ENCODE measurements around the gene SRBD1.

The SRBD1 gene

GRCh38 chr2:45595721-45596435, 15.2 kb downstream of the SRBD1 start:
- DNase-seq: no peak

GRCh38 chr2:45591073-45591472, 20.0 kb downstream of the SRBD1 start:
- no peak for DNase-seq

- DNase-seq: no peak
Measured at GRCh38 chr2:45588158-45588829, 22.8 kb downstream of the SRBD1 start.

DNA sequence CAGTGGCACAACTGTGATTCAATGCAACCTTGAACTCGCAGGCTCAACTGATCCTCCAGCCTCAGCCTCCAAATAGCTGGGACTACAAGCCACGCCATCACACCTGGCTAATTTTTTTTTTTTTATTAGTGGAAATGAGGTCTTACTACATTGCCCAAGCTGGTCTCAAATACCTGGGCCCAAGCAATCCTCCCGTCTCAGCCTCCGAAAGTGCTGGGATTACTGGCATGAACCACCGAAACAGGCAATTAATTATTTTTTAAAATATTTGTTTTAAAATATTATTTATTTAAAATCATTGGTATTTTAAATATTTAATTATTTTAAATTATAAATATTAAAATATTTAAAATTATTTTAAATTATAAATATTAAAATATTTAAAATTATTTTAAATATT, 24.5 kb downstream of the SRBD1 start:
- no peak for DNase-seq

DNA sequence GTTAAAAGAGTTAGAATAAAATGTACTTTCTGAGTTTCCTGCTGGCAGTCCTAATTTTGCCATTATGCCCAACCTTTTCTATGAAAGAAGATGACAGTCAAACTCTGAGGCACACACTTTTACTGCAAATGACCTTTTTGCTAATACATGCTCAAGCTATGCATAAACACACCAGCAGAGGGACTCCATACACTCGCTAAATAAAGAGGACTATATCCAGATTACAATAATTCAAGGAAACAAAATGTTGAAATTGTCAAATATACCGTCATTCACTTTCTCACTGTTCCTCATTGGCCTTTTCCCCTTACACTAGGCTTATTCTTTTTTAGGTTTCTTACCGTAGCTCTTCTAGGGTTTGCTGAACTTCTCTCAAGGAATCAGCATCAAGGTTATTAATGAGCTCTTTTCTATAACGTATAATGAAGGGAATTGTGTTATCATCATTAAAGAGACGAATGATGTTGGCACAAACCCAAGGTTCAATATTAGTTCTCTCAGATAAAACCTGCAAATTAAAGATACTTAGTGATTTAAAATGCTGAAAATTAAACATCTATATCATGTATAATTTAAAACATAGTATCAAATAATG, 25.7 kb downstream of the SRBD1 start:
- no peak for DNase-seq

DNA sequence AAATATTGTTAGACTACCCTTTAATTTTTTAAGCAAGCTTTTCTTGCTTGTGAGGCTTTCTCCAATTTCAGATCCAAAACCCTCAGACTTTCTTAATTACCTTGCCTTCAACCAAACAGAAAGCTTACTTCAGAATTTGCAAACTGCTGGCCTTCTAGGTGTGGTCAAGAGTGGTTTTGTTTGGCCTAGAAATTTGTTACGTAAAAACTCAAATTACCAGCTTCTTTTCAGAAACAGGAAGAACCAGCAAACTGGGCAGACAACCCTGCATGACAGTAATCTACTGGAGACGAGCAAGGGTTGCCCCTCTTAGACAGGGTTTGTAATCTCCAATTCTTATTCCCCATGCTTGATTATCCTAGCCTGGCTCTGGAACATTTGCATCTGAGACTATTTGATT, 27.1 kb downstream of the SRBD1 start:
- DNase-seq: no peak

DNA sequence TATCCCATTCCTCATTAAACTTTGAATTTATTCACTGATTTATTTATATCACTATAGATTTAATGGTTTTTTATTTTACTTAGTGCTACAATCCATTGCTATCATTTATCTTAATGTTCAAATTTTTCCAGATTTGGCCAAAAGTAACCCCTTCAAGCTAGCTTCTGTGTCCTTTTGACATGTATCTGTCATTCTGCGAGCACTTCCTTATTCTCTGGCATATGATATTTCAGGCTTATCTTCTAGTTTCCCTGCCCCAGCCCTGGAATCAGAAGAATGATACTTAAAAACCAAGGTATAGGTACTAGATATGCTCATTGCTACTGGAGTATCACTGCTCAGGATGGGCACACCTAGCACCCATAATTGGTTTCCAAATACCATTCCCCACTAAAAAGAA, 28.5 kb downstream of the SRBD1 start:
- no peak for DNase-seq

DNA sequence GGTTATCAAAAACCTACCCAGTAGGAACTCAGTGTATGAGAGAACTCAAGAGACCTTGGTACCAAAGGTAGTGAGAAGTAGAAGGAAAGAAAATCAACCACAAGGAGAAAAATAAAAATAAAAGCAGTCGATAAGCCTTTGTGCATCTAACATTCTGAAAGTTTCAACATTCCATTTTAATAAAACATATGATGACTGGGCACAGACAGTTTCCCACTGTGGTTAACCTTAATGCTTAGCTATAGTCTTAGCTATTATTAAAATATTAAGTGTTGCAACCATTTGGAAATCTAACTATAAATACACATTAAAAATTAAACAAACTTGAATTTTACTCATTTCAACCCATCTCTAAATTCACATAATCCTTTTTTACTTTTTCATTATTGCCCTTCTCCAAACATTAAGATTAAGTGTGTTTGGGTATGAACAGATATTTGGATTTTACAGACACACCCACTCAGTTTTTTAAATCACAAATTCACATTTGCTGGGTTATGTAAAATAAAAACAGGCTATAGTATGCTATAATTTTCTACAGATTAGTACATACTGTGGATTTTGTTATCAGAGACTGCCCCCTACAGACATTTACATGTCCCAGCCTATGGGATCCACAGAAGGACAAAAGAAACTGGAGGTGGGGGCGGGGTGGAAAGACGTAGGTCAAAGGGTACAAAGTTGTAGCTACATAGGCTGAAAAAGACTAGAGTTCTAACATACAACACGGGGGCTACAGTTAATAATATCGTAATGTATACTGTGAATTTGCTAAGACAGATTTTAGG, 32.8 kb downstream of the SRBD1 start:
- peak; percentile 7 for DNase-seq

DNA sequence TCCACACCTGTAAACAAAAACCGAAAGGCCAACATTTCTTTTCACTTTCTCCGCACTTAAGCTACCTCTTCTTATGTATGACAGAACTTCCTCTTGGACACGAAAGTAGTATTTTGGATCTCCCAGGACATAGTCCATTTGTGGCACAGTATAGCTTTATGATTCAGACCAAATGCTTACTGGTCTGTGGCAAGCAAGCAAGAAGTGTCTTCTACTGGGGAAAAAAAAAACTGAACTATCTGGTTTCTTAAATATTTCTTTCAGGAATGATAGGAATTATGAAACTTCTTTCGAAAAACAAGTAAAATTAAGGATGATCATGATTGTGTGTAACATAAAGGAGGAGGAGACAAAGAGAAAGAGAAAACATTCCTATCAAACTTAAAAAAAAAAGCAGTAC, 33.6 kb downstream of the SRBD1 start:
- DNase-seq: no peak

DNA sequence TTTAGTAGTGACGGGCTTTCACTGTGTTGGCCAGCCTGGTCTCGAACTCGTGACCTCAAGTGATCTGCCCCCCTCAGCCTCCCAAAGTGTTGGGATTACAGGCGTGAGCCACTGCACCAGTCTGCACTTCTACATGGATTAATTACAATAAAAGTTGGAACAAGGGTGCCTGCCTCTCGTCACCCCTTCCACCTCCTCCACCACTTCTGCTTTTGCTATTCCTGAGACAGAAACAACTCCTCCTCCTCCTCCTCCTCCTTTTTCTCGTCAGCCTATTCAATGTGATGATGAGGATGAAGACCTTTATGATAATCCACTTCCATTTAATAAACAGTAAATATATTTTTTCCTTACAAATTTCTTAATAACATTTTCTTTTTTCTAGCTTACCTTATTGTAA, 35.2 kb downstream of the SRBD1 start:
- no peak for DNase-seq

- no peak for DNase-seq
Measured at GRCh38 chr2:45572979-45573378, 38.1 kb downstream of the SRBD1 start.

DNA sequence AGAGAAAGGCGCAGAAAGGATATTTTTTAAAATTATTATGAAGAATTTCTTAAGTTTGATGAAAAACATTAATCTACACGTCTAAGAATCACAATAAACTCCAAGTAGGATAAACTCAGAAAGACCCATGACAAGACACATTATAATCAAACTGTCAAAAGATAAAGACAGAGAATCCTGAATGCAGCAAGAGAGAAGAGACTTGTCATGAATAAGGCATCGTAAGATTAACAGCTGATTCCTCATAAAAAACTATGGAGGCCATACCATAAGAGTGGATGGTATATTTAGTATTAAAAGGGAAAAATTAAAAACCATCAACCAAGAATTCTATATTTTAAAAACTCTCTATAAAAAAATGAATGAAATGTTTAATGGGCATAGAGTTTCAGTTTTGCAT, 39.1 kb downstream of the SRBD1 start:
- DNase-seq: no peak

DNA sequence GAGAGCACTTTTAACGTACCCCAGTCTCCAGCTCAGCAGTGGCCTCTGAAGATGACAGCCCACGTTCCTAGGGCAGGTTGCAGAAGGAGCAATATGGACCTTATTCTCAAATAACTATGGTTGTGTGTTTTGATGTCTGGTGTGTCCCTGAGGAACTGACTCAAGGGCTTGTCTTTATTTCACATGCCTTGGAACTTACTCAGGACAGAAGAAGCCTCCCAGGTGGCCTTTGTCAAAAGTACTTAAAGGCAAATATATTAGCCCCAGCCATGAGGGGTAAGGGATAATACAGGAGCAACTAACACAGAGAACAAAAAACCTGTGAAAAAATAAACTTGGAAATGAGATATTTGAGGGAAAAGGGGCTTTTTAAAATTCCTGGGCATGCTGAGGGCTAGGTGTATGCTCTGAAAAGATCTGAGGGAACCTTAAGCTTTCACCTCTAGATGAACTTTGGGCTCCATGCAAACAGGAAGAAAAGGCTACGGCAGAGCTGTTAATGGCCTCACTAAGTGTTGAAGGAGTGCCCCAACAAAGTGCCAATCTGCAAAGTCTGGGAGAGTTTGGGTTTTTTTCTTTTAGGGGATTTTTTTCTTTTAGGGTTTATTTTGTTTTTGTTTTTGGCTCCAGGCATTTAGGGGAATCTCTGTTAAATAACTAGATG, 40.3 kb downstream of the SRBD1 start:
- DNase-seq: no peak

GRCh38 chr2:45568935-45569334, 42.1 kb downstream of the SRBD1 start:
- DNase-seq: no peak

DNA sequence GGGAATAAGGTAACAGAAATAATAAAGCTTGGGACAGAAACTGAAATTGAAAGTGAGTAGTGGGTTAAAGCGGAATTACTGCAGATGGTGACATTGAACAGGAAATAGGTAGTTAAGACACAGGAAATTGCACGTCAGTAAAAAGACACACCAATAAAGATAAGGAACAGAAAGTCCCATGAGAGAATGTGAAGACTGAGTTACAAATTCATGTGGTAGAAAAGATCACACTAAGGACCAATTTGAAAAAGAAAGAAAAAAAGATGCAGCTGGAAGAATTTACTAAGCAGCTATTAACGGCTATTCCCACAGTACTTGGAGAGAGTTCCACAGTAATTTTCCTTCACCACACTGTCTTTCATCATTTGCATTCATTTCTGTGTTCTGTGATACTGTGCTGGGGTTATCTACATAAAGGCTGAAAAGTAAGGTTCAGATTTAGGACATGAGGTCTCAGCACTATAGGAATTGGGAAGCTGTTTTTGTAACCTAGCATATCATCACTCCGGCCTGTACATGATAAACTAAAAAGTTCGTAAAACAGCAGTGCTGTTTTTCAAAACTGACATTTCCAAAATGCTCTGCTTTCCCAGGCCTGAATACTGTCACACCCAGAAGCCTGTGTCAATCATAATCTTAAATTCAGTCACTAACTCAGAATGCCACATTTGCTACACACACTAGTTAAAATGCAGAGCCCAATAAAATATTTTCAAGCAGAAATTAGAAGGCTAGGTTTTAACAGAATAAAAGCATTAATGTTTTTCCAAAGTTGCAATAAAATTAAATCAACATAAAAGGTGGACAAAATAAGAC, 42.9 kb downstream of the SRBD1 start:
- no peak for DNase-seq

DNA sequence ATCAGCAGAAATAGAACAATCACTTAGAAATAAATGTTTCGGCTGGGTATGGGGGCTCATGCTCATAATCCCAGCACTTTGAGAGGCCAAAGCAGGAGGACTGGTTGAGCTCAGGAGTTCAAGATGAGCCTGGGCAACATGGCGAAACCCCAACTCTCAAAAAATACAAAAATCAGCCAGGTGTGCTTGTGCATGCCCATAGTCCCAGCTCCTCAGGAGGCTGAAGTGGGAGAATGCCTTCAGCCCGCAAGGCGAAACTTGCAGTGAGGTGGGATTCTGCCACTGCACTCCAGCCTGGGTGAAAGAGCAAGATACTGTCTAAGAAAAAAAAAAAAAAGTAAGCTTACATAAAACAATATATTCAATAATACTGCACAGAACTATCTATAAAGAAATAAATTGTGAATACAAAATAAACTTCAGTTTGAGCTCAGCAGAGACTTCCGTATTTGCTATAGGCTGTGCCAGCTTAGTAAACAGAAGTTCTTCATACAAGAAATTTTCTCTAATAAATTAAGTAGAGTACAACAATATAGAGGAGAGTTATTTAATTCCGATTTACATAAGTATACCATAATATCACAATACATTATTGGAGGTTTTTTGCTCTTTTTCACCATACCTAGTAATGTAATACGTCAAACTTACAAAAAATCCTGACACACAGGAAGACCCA, 43.6 kb downstream of the SRBD1 start:
- no peak for DNase-seq

GRCh38 chr2:45559436-45559835, 51.6 kb downstream of the SRBD1 start:
- DNase-seq: no peak

DNA sequence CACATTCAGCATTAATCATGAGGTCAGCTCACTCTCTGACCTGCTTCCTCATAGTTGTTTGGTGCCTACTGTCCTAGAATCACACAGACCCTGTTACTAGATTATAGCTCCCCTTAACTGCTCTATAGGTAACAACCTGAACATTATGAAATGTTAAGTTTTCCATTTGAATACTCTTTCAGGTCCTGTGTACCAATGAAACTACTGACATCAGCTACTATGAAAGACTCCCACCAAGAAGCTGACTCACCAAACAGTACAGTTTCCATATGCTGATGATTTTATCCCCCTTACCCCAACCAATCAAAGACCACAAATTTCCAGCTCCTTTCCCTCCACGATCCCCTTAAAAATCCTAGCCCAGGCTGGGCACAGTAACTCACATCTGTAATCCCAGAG, 56.3 kb downstream of the SRBD1 start:
- DNase-seq: no peak

- DNase-seq: no peak
Measured at GRCh38 chr2:45554073-45554741, 56.9 kb downstream of the SRBD1 start.

DNA sequence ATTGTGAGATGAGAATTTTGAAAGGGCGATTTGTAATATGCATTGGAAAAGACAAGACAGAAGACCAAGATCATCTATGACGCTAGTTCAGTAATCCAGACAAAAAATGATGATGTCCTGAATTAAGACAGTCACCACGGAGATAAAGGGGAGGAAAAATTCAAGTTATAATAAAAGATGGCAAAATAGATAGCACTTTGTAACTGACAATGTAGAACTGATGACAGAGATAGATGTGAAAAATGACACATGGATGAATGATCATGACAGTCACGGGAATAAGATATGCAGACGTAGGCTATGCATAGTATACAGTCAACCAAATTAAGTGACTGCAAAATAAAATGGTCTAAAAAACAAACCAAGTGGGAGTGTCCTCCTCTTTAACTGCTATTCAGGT, 59.2 kb downstream of the SRBD1 start:
- DNase-seq: no peak

DNA sequence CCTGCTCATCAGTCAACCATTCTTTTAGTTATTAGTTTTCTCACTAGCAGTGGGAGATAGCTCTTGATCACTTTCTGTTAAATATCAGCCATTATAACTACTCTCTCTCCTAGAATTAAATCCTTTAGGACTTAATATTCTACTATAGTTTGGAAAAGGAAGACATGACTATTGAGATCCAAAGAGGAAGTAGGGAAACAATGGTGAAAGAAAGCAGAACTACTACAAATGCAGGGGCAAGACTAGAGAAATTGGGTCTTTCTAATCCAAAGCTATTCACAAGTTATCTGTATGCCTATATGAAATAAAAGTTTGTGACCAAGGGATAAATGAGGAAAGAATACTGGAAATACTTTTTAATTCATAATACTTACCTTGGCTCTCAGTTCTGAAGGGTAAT, 65.1 kb downstream of the SRBD1 start:
- DNase-seq: no peak

Measured in stimulated activated CD4-positive, alpha-beta T cell treated with anti-CD3 and anti-CD28 coated beads, Interleukin-4, amount 100 ng/mL, for 24 hours (primary cell).